H1 (cell line): ENCODE results near the gene CELF5.

Experiments used
- CEBPB ChIP-seq: IDR thresholded peaks from 2 replicates; pipeline ENCODE4 v1.6.1; 2012; ENCODE audit warnings: low read depth, low read length
- JUND ChIP-seq: IDR thresholded peaks from 2 replicates; pipeline ENCODE4 v1.6.1; 2011; ENCODE audit warnings: mild to moderate bottlenecking, improper control_type of control experiment, low read length
- ZNF274 ChIP-seq: IDR thresholded peaks from 2 replicates; pipeline ENCODE4 v1.7.0; 2012; ENCODE audit warnings: low read length, borderline replicate concordance; ENCODE audit errors: extremely low read depth
- TF ChIP-seq, protein P1 (sequence below), 3 experiments: IDR thresholded peaks; 1 replicate in 2 of 3; 2 replicates in 1 of 3; pipeline versions ENCODE4 v1.5.1 to v1.6.1; 2011; ENCODE audit warnings: low read length in 3 of 3, mild to moderate bottlenecking in 3 of 3, inconsistent platforms in 2 of 3, low read depth in 1 of 3, moderate library complexity in 1 of 3; ENCODE audit not compliant: insufficient read depth in 1 of 3; ENCODE audit errors: control extremely low read depth in 1 of 3

DNA sequence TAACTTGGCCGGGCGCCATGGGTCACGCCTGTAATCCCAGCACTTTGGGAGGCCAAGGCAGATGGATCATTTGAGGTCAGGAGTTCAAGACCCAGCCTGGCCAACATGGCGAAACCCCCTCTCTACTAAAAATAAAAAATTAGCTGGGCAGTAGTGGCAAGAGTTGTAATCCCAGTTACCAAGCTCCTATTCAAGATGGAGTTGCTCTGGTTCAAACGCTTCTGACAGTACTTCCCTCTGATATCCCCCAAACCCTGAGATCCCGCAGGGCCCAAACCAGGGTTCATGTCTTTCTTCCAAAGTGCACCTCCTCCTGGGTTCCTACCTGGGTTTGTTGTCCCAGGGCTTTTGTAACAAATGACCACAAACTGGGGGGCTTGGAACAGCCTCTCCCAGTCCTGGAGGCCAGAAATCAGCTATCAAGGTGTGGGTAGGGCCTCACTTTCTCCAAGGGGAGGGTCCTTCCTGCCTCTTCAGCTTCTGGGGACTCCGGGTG, 13.7 kb downstream of the CELF5 start:
- TF ChIP-seq JUND (no peak), CEBPB (no peak), ZNF274 (no peak)
- TF ChIP-seq, protein P1, sequence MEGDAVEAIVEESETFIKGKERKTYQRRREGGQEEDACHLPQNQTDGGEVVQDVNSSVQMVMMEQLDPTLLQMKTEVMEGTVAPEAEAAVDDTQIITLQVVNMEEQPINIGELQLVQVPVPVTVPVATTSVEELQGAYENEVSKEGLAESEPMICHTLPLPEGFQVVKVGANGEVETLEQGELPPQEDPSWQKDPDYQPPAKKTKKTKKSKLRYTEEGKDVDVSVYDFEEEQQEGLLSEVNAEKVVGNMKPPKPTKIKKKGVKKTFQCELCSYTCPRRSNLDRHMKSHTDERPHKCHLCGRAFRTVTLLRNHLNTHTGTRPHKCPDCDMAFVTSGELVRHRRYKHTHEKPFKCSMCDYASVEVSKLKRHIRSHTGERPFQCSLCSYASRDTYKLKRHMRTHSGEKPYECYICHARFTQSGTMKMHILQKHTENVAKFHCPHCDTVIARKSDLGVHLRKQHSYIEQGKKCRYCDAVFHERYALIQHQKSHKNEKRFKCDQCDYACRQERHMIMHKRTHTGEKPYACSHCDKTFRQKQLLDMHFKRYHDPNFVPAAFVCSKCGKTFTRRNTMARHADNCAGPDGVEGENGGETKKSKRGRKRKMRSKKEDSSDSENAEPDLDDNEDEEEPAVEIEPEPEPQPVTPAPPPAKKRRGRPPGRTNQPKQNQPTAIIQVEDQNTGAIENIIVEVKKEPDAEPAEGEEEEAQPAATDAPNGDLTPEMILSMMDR (IDR thresholded peaks at IDR 0.05; ENCODE audit: control extremely low read depth in 1 of 3, insufficient read depth in 1 of 3, low read depth in 1 of 3, low read length in 3 of 3), result no peak
